ENCODE measurements around the gene CBLN3.

Gene CBLN3

DNA sequence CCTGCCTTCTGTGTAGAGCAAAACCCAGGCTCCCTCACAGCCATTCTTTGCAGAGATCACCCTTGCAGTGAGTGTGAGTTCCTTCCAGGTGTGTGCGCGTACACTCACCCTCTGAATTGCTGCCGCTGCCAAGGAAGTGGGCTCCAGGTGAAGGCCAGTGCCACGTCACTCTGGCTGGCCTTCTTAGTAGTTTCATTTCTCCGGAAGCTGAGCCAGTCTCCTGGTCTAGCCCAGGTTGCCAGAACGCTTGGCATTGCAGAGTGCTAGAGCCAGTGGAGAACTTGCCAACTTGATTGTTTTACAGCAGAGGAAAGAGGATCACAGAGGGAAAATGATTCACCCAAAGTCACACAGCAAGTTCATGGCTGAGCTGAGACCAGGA lies 11.0 kb downstream of the CBLN3 start:
- DNase-seq, result no peak
- H3K9me3 ChIP-seq (ENCODE audit: insufficient read depth, low read length, severe bottlenecking), result no peaks in the 10 kb centered on the region
- no peak overlapping the region for H3K27ac ChIP-seq (ENCODE audit: low read length)
- no peak overlapping the region for H3K4me2 ChIP-seq (ENCODE audit: insufficient read depth, low read length)
- H3K9ac ChIP-seq (ENCODE audit: low read depth, low read length), result no peak overlapping the region
- no peaks in the 10 kb centered on the region for H3K79me2 ChIP-seq (ENCODE audit: insufficient read depth, low read length)
- TF ChIP-seq EZH2 (IDR thresholded peaks at IDR 0.05; ENCODE audit: borderline replicate concordance, low read depth, low read length, severe bottlenecking) (no peak), CTCF (IDR thresholded peaks at IDR 0.05; ENCODE audit: borderline replicate concordance, extremely low read depth, low read length, poor library complexity, severe bottlenecking) (no peak)
- peaks cover 4% of the 10 kb centered on the region for H3K27me3 ChIP-seq (ENCODE audit: insufficient read depth, low read length, poor library complexity)
- no peak overlapping the region for H3K4me3 ChIP-seq (ENCODE audit: low read depth in 1 of 2, low read length in 2 of 2)
- ATAC-seq (ENCODE audit: insufficient read depth, low read depth), result no peak
- no peak overlapping the region for H2AFZ ChIP-seq (ENCODE audit: low read depth, low read length)
- no peaks in the 10 kb centered on the region for H4K20me1 ChIP-seq (ENCODE audit: insufficient read depth, low read length)
- H3K36me3 ChIP-seq (ENCODE audit: insufficient read depth, low read length), result no peaks in the 10 kb centered on the region
- peaks cover 18% of the 10 kb centered on the region for H3K4me1 ChIP-seq (ENCODE audit: insufficient read depth, low read length)

GRCh38 chr14:24417832-24418491 lies 11.5 kb downstream of the CBLN3 start:
- no peak for ATAC-seq (ENCODE audit: insufficient read depth, low read depth)
- Histone ChIP-seq H3K4me1 (ENCODE audit: insufficient read depth, low read length) (peaks cover 12% of the 10 kb centered on the region), H3K9ac (ENCODE audit: low read depth, low read length) (no peak overlapping the region), H3K4me3 (ENCODE audit: low read depth in 1 of 2, low read length in 2 of 2) (no peak overlapping the region), H3K79me2 (ENCODE audit: insufficient read depth, low read length) (no peaks in the 10 kb centered on the region), H3K9me3 (ENCODE audit: insufficient read depth, low read length, severe bottlenecking) (no peaks in the 10 kb centered on the region), H4K20me1 (ENCODE audit: insufficient read depth, low read length) (no peaks in the 10 kb centered on the region), H3K27ac (ENCODE audit: low read length) (no peak overlapping the region), H3K27me3 (ENCODE audit: insufficient read depth, low read length, poor library complexity) (no peaks in the 10 kb centered on the region), H3K36me3 (ENCODE audit: insufficient read depth, low read length) (no peaks in the 10 kb centered on the region), H2AFZ (ENCODE audit: low read depth, low read length) (no peak overlapping the region), H3K4me2 (ENCODE audit: insufficient read depth, low read length) (no peak overlapping the region)
- DNase-seq, result no peak
- TF ChIP-seq CTCF (IDR thresholded peaks at IDR 0.05; ENCODE audit: borderline replicate concordance, extremely low read depth, low read length, poor library complexity, severe bottlenecking) (no peak), EZH2 (IDR thresholded peaks at IDR 0.05; ENCODE audit: borderline replicate concordance, low read depth, low read length, severe bottlenecking) (no peak)

- Histone ChIP-seq H3K9ac (ENCODE audit: low read depth, low read length) (no peak overlapping the region), H3K4me1 (ENCODE audit: insufficient read depth, low read length) (peaks cover 4% of the 10 kb centered on the region), H3K36me3 (ENCODE audit: insufficient read depth, low read length) (no peaks in the 10 kb centered on the region), H2AFZ (ENCODE audit: low read depth, low read length) (no peak overlapping the region), H3K27me3 (ENCODE audit: insufficient read depth, low read length, poor library complexity) (no peaks in the 10 kb centered on the region), H3K4me2 (ENCODE audit: insufficient read depth, low read length) (no peak overlapping the region), H3K4me3 (ENCODE audit: low read depth in 1 of 2, low read length in 2 of 2) (no peak overlapping the region), H3K27ac (ENCODE audit: low read length) (no peak overlapping the region), H3K79me2 (ENCODE audit: insufficient read depth, low read length) (no peaks in the 10 kb centered on the region), H4K20me1 (ENCODE audit: insufficient read depth, low read length) (no peaks in the 10 kb centered on the region), H3K9me3 (ENCODE audit: insufficient read depth, low read length, severe bottlenecking) (no peaks in the 10 kb centered on the region)
- DNase-seq (no peak), ATAC-seq (ENCODE audit: insufficient read depth, low read depth) (no peak)
- TF ChIP-seq CTCF (IDR thresholded peaks at IDR 0.05; ENCODE audit: borderline replicate concordance, extremely low read depth, low read length, poor library complexity, severe bottlenecking) (no peak), EZH2 (IDR thresholded peaks at IDR 0.05; ENCODE audit: borderline replicate concordance, low read depth, low read length, severe bottlenecking) (no peak)
These were observed 12.4 kb downstream of the CBLN3 start for GRCh38 chr14:24416932-24417619.

Measured in DND-41 (cell line).